Bronchial epithelial cell (primary cell): ENCODE results near the gene HAL. TPM values are rescaled to one million over a fixed set of nuclear protein-coding genes. Genes with fewer than 3 reads are reported as not detected.
A peak's percentile ranks its signal among the peaks of the same experiment; 100 is the strongest.

ENCODE experiments used
- DNase-seq: peaks from one replicate; pipeline ENCODE4 v3.0.0-alpha.2; 2010; ENCODE audit warnings: low read depth
- FAIRE-seq: peaks from 2 replicates; lab custom pipeline; 2011; peaks lifted over from hg19 to GRCh38; lab: Jason Lieb, UNC
- H3K27me3 ChIP-seq: 2 replicates; pipeline ENCODE4 v1.5.1; 2011; ENCODE audit warnings: low read length; ENCODE audit not compliant: control insufficient read depth, insufficient read depth
- H3K36me3 ChIP-seq: 2 replicates; pipeline ENCODE4 v1.5.1; 2011; ENCODE audit warnings: low read length; ENCODE audit not compliant: control insufficient read depth, insufficient read depth
- H3K4me3 ChIP-seq: 2 replicates; pipeline ENCODE4 v1.5.1; 2011; ENCODE audit warnings: mild to moderate bottlenecking, low read depth, low read length, control low read depth
- total RNA-seq: library from RNA; depleted of rRNA; stranded (reverse); fragments of >200 nt; gene quantifications from 2 replicates; pipeline ENCODE4 v1.2.1, GENCODE V29; 2014
- TF ChIP-seq, protein P1 (sequence below): IDR thresholded peaks from 2 replicates; pipeline ENCODE4 v1.5.1; 2011; ENCODE audit warnings: mild to moderate bottlenecking, moderate library complexity, low read length, control low read depth, inconsistent platforms; ENCODE audit not compliant: insufficient read depth, severe bottlenecking

Gene HAL
- total RNA-seq, 1 donor from 2014 or later, result 0.79 TPM

DNA sequence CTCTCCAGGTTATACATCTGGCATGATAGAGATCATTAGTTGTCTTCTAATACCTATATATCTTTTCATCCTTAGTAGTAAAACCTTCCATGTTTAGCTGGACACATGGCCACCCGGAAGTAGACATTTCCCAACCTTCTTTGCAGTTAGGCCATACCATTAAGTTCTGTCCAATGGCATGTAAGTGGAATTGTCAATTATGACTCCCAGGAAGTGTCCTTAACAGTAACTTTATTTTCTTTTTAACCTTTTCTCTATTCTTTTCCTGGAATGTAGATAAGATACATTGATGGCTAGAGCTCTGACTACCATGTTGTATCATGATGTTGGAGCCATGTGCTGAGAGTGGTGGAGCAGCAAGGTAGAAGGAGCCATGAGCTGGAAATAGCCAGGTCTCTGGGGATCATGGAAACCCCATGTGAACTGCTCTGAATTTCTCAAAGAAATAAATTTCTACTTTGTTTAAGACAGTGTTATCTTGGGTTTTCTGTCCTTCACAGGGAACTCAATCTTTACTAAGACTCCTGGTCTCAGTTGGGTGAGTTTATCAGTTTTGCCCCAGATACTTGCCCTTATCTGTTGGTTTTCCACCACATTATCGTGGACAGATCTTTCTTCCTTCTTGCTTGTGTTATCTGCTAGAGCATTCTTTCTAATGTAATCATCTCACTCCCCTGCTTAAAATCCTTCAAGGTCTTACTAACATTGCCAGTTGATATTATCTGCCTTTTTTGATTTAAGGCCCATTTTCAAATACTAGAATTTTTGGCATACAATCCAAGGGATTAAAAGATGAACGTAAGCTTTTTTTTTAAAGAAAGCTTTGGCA, 44.4 kb upstream of the HAL start:
- DNase-seq (no peak), FAIRE-seq (no peak)
- TF ChIP-seq, protein P1, sequence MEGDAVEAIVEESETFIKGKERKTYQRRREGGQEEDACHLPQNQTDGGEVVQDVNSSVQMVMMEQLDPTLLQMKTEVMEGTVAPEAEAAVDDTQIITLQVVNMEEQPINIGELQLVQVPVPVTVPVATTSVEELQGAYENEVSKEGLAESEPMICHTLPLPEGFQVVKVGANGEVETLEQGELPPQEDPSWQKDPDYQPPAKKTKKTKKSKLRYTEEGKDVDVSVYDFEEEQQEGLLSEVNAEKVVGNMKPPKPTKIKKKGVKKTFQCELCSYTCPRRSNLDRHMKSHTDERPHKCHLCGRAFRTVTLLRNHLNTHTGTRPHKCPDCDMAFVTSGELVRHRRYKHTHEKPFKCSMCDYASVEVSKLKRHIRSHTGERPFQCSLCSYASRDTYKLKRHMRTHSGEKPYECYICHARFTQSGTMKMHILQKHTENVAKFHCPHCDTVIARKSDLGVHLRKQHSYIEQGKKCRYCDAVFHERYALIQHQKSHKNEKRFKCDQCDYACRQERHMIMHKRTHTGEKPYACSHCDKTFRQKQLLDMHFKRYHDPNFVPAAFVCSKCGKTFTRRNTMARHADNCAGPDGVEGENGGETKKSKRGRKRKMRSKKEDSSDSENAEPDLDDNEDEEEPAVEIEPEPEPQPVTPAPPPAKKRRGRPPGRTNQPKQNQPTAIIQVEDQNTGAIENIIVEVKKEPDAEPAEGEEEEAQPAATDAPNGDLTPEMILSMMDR, result no peak
- Histone ChIP-seq H3K4me3 (no peak overlapping the region), H3K27me3 (no peaks in the 10 kb centered on the region), H3K36me3 (no peaks in the 10 kb centered on the region)

DNA sequence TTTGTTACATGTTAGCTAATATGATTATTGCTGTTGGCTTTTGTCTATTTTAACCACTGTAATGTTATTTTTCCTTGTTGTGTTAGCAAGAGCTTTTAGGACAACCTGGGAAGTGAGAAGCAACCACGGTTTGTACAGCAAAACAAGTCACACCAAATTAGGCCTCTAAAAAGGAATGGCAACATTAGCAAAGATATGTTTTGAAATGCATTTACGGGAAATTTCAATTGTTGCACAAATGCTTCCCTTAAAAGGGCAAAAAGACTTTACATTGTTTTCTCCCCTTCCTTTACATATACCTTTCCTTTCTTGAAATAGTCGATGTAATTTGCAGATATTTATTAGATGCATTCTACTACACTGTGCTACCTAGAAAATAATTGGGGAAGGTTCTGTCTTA, 43.4 kb upstream of the HAL start:
- DNase-seq (no peak), FAIRE-seq (no peak)
- H3K27me3 ChIP-seq, result no peaks in the 10 kb centered on the region
- no peak overlapping the region for H3K4me3 ChIP-seq
- TF ChIP-seq, protein P1, result no peak
- H3K36me3 ChIP-seq, result no peaks in the 10 kb centered on the region

DNA sequence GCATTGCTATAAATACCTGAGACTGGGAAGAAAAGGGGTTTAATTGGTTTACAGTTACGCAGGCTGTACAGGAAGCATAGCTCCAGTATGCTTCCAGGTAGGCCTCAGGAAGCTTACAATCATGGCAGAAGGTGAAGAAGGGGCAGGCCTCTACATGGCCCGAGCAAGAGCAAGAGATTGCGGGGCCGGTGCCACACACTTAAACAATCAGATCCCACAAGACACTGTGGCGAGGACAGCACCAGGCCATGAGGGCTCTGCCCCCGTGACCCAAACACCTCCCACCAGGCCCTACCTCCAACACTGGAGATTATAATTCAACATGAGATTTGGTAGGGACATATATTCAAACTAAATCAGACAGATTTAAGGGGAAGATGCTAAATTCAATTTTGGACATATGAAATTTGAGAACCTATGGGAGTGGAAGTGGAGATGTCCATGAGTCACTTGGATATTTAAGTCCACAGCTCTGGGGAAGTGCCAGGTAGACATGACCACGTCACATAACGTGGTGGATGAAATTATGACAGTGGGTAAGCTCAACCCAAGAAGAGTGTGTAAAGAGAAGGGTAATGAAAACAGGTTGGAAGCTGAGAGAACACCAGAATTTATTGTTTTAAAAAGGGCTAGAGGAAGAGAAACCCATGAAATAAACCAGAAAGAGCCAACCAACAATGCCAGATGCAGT, 40.8 kb upstream of the HAL start:
- DNase-seq (peak; percentile 59), FAIRE-seq (no peak)
- H3K4me3 ChIP-seq, result no peak overlapping the region
- no peaks in the 10 kb centered on the region for H3K36me3 ChIP-seq
- no peaks in the 10 kb centered on the region for H3K27me3 ChIP-seq
- TF ChIP-seq, protein P1, result no peak

DNA sequence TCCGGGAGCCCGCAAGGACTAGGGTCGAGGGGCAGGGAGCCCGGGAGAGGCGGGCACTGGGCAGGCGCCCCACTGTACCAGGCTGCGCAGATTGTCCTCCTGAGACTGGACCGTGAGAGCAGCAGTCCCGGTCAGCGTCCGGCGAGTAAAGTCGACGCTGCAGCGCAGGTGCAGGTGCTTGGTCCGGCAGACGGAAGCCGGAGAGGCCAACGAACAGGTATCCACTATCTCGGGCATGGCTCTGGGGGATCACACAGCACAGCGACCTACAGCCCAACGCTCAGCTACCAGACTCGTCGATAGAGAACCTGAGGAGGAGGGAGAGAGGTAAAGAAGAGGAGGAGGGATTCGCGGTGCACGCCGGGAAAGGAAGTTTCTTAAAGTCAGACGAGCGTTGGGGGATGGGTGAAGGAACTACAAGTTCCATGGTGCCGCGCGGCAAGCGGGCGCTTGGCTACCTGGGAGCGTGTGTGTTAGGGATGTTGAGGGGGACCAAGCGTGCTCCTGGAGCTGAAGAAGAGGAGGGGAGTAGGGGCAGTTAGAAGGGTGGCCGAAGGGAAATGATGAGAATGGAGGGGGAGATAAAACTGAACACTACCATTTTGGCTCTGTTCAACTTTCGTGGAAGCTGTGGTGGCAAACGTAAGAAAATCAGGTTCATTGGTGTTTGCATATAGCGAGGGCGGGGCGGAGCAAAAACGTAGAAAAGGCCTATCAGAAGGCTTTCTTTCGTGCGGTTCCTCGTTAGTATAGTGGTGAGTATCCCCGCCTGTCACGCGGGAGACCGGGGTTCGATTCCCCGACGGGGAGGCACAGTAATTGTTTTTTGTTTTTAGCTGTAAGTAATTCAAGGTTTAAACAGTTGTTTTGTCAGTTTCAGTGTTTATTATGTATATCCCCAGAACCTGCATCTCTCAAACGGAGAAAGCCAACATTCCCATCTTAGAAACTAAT, 39.4 kb upstream of the HAL start, which contains the start of gene LTA4H:
LTA4H (minus strand) TSS at position 305 of the 954 bp plus-strand sequence; CDS start at position 237, 68 bp downstream.
- DNase-seq (peak; percentile 98), FAIRE-seq (no peak)

DNA sequence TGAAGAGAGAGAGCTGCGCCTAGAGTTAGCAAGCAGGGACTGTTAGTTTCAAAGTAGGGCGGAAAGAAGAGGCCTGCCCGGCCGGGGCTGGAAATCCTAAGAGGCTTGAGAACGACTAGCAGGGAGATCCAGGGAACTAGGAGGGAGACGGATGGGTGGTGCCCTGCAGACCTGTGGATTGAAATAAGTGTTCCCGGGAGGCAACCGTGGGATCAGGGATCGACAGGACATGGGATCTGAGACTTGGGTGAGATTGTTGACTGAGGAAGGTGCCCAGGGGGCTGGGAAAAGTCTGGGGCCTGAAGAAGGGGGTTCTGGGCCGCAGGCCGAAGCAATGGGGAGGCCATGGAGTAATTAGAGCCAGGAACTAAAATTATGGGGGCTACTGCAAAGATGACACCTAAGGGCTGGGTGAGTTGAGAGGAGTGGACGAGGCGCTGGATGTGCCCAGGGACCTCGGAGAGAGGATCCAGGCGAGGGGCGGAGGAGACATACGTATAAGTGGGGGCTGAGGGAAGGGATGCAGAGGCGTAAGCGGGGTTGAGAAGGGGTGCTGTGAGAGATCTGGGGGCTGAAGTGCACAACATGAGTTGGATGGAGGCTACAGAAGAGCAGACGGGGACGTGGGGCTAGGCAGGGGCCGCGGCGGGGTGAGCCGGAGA, 38.6 kb upstream of the HAL start:
- peak overlapping the region; percentile 95 for H3K4me3 ChIP-seq
- DNase-seq, result peak; percentile 39
- no peaks in the 10 kb centered on the region for H3K36me3 ChIP-seq
- no peak for FAIRE-seq
- no peaks in the 10 kb centered on the region for H3K27me3 ChIP-seq
- TF ChIP-seq, protein P1, result no peak

More for the DNA sequence above, 39.4 kb upstream of the HAL start, which contains the start of gene LTA4H:
- Histone ChIP-seq H3K27me3 (no peaks in the 10 kb centered on the region), H3K36me3 (no peaks in the 10 kb centered on the region), H3K4me3 (peak within 1 kb of the TSS; percentile 95)
- TF ChIP-seq, protein P1, result no peak
